ENCODE data around the gene PTPRM. TPM values are rescaled to one million over a fixed set of nuclear protein-coding genes. Genes with fewer than 3 reads are reported as not detected.

The PTPRM gene
- total and polyA plus RNA-seq, 2 experiments from 2014 or later: 1.6 to 5.3 TPM

DNA sequence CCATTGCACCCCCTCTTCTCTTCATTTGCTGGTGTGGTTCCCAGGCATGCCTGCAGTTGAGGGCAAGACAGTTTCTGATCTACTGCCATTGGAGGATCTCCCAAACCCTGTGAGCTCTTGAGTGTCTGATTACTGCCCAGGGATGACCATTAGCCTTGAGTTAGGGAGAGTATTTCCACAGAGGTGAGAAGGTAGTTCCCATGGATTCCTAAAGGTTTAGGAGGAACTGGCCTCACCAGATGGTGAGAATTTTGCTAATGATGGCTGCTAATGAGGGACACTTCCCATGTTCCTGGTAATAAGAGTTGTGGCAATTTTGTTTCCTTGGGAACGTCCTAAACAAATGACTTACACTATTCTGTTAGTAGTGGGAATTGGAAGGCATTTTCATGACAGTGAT is 42.5 kb downstream of the PTPRM start:
- H3K27me3 Mint-ChIP-seq (ENCODE audit: insufficient read depth, low read depth, poor library complexity): no peaks in the 10 kb centered on the region
- no peak overlapping the region for H3K27ac ChIP-seq (ENCODE audit: low read depth)

More for the DNA sequence above, 42.5 kb downstream of the PTPRM start:
- H3K4me2 ChIP-seq: no peak overlapping the region
- H3K27ac Mint-ChIP-seq: no peak overlapping the region
- no peaks in the 10 kb centered on the region for H3K36me3 ChIP-seq (ENCODE audit: insufficient read depth)
- no peaks in the 10 kb centered on the region for H3K9me3 Mint-ChIP-seq
- H3K4me3 ChIP-seq: no peak overlapping the region
- no peaks in the 10 kb centered on the region for H3K36me3 Mint-ChIP-seq (ENCODE audit: low read depth)
- H3K4me1 Mint-ChIP-seq: peaks cover 29% of the 10 kb centered on the region
- no peak for ATAC-seq
- TF ChIP-seq, protein P1, sequence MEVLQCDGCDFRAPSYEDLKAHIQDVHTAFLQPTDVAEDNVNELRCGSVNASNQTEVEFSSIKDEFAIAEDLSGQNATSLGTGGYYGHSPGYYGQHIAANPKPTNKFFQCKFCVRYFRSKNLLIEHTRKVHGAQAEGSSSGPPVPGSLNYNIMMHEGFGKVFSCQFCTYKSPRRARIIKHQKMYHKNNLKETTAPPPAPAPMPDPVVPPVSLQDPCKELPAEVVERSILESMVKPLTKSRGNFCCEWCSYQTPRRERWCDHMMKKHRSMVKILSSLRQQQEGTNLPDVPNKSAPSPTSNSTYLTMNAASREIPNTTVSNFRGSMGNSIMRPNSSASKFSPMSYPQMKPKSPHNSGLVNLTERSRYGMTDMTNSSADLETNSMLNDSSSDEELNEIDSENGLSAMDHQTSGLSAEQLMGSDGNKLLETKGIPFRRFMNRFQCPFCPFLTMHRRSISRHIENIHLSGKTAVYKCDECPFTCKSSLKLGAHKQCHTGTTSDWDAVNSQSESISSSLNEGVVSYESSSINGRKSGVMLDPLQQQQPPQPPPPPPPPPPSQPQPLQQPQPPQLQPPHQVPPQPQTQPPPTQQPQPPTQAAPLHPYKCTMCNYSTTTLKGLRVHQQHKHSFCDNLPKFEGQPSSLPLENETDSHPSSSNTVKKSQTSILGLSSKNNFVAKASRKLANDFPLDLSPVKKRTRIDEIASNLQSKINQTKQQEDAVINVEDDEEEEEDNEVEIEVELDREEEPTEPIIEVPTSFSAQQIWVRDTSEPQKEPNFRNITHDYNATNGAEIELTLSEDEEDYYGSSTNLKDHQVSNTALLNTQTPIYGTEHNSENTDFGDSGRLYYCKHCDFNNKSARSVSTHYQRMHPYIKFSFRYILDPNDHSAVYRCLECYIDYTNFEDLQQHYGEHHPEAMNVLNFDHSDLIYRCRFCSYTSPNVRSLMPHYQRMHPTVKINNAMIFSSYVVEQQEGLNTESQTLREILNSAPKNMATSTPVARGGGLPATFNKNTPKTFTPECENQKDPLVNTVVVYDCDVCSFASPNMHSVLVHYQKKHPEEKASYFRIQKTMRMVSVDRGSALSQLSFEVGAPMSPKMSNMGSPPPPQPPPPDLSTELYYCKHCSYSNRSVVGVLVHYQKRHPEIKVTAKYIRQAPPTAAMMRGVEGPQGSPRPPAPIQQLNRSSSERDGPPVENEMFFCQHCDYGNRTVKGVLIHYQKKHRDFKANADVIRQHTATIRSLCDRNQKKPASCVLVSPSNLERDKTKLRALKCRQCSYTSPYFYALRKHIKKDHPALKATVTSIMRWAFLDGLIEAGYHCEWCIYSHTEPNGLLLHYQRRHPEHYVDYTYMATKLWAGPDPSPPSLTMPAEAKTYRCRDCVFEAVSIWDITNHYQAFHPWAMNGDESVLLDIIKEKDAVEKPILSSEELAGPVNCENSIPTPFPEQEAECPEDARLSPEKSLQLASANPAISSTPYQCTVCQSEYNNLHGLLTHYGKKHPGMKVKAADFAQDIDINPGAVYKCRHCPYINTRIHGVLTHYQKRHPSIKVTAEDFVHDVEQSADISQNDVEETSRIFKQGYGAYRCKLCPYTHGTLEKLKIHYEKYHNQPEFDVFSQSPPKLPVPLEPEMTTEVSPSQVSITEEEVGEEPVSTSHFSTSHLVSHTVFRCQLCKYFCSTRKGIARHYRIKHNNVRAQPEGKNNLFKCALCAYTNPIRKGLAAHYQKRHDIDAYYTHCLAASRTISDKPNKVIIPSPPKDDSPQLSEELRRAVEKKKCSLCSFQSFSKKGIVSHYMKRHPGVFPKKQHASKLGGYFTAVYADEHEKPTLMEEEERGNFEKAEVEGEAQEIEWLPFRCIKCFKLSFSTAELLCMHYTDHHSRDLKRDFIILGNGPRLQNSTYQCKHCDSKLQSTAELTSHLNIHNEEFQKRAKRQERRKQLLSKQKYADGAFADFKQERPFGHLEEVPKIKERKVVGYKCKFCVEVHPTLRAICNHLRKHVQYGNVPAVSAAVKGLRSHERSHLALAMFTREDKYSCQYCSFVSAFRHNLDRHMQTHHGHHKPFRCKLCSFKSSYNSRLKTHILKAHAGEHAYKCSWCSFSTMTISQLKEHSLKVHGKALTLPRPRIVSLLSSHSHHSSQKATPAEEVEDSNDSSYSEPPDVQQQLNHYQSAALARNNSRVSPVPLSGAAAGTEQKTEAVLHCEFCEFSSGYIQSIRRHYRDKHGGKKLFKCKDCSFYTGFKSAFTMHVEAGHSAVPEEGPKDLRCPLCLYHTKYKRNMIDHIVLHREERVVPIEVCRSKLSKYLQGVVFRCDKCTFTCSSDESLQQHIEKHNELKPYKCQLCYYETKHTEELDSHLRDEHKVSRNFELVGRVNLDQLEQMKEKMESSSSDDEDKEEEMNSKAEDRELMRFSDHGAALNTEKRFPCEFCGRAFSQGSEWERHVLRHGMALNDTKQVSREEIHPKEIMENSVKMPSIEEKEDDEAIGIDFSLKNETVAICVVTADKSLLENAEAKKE (CRISPR knock-in tag; IDR thresholded peaks at IDR 0.05): no peak
- no peak for TF ChIP-seq ZNF114 (CRISPR knock-in tag; IDR thresholded peaks at IDR 0.05)
- TF ChIP-seq EZH2 (IDR thresholded peaks at IDR 0.05; ENCODE audit: low read depth, unreplicated experiment): no peak
- no peak for TF ChIP-seq STAT1 (IDR thresholded peaks at IDR 0.05; ENCODE audit: unreplicated experiment)
- no peaks in the 10 kb centered on the region for H4K20me1 ChIP-seq (replicated peaks; ENCODE audit: insufficient read depth)
- H2AFZ ChIP-seq: no peak overlapping the region
- H3K27me3 ChIP-seq (ENCODE audit: insufficient read depth): no peaks in the 10 kb centered on the region
- H3K9me2 ChIP-seq (ENCODE audit: insufficient read depth): no peaks in the 10 kb centered on the region
- peaks cover 10% of the 10 kb centered on the region for H3K4me1 ChIP-seq (ENCODE audit: insufficient read depth)
- no peak for DNase-seq (ENCODE audit: low spot score)
- H3K4me3 Mint-ChIP-seq: no peak overlapping the region
- H3F3A ChIP-seq (replicated peaks; ENCODE audit: low read depth): no peaks in the 10 kb centered on the region
- H3K79me2 ChIP-seq (replicated peaks; ENCODE audit: insufficient read depth): no peaks in the 10 kb centered on the region
